OCI-LY1 (cell line): ENCODE data around the gene EMILIN3.

Experiments
- H2AFZ ChIP-seq: fragments of 200-600 bp; sonication (generic), shearing (Covaris generic); 2 replicates; pipeline ENCODE4 v1.6.0; 2014; ENCODE audit warnings: antibody characterized with exemption, mild to moderate bottlenecking, low read length
- H3F3A ChIP-seq: fragments of 200-600 bp; sonication (generic), shearing (Covaris generic); 2 replicates; pipeline ENCODE4 v1.6.0; 2014; ENCODE audit warnings: mild to moderate bottlenecking, antibody characterized with exemption, low read length, moderate library complexity; ENCODE audit not compliant: insufficient read depth
- H3K27ac ChIP-seq: fragments of 200-600 bp; sonication (generic); 2 replicates; pipeline ENCODE4 v1.5.1; 2014; ENCODE audit warnings: low read length, mixed run types, mild to moderate bottlenecking, low read depth; ENCODE audit not compliant: poor library complexity, severe bottlenecking
- H3K27me3 ChIP-seq: fragments of 200-600 bp; sonication (generic); 2 replicates; pipeline ENCODE4 v1.6.0; 2014; ENCODE audit warnings: antibody characterized with exemption, mild to moderate bottlenecking, low read length, moderate library complexity; ENCODE audit not compliant: insufficient read depth
- H3K36me3 ChIP-seq: fragments of 200-600 bp; sonication (generic); 2 replicates; pipeline ENCODE4 v1.6.1; 2014; ENCODE audit warnings: mild to moderate bottlenecking, antibody characterized with exemption, low read length, moderate library complexity, mixed read lengths; ENCODE audit not compliant: insufficient read depth
- H3K4me1 ChIP-seq: fragments of 200-600 bp; sonication (generic); 2 replicates; pipeline ENCODE4 v1.5.1; 2014; ENCODE audit warnings: mild to moderate bottlenecking, low read length, moderate library complexity; ENCODE audit not compliant: insufficient read depth, severe bottlenecking
- H3K4me2 ChIP-seq: fragments of 200-600 bp; sonication (generic), shearing (Covaris generic); 2 replicates; pipeline ENCODE4 v1.6.1; 2014; ENCODE audit warnings: low read length
- H3K4me3 ChIP-seq: fragments of 200-600 bp; sonication (generic); 2 replicates; pipeline ENCODE4 v1.5.1; 2014; ENCODE audit warnings: low read length, low read depth, mild to moderate bottlenecking, mixed read lengths; ENCODE audit not compliant: poor library complexity, severe bottlenecking
- H3K79me2 ChIP-seq: fragments of 200-600 bp; shearing (Covaris generic); 2 replicates; pipeline ENCODE4 v1.6.1; 2016; ENCODE audit warnings: mixed run types, low read length, mixed read lengths; ENCODE audit not compliant: insufficient read depth
- H3K9ac ChIP-seq: fragments of 200-600 bp; sonication (generic), shearing (Covaris generic); 2 replicates; pipeline ENCODE4 v1.6.1; 2014; ENCODE audit warnings: mild to moderate bottlenecking, low read length, mixed read lengths
- H3K9me2 ChIP-seq: fragments of 200-600 bp; sonication (generic), shearing (Covaris generic); 2 replicates; pipeline ENCODE4 v1.6.1; 2014; ENCODE audit warnings: low read depth, mild to moderate bottlenecking, low read length, mixed read lengths
- H3K9me3 ChIP-seq: fragments of 200-600 bp; shearing (Covaris generic); 2 replicates; pipeline ENCODE4 v1.6.1; 2014; ENCODE audit warnings: low read length, mixed read lengths
- H4K20me1 ChIP-seq: fragments of 200-600 bp; sonication (generic), shearing (Covaris generic); 2 replicates; pipeline ENCODE4 v1.6.0; 2016; ENCODE audit warnings: mild to moderate bottlenecking, low read length; ENCODE audit not compliant: insufficient read depth
- EZH2 ChIP-seq: fragments of 200-600 bp; sonication (generic), shearing (Covaris generic); IDR thresholded peaks from 2 replicates; pipeline ENCODE4 v1.8.0; 2017; ENCODE audit warnings: borderline replicate concordance, mixed run types, mild to moderate bottlenecking, antibody characterized with exemption, low read length, moderate library complexity, mixed read lengths
- TF ChIP-seq, protein P1 (sequence below): fragments of 200-600 bp; sonication (generic), shearing (Covaris generic); IDR thresholded peaks from 2 replicates; pipeline ENCODE4 v1.5.1; 2017; ENCODE audit warnings: mild to moderate bottlenecking, antibody characterized with exemption, low read length, moderate library complexity, mixed read lengths

EMILIN3 gene

DNA sequence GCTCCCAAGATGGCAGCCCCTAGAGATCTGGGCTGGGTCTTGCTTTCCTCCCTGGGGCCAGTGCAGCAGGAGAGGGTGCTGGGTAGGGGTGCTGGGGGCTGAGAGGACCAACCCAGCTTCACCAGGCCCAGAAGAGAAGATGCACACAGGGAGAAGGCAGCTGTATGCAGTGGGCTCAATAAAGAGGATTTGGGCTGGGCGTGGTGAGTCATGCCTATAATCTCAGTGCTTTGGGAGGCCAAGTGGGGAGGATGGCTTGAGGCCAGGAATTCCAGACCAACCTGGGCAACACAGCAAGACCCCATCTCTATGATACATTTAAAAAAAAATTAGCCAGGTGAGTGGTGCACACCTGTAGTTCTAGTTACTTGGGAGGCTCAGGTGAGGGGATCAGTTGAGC, 25.7 kb upstream of the EMILIN3 start:
- H3K79me2 ChIP-seq, result no peaks in the 10 kb centered on the region
- TF ChIP-seq, protein P1, sequence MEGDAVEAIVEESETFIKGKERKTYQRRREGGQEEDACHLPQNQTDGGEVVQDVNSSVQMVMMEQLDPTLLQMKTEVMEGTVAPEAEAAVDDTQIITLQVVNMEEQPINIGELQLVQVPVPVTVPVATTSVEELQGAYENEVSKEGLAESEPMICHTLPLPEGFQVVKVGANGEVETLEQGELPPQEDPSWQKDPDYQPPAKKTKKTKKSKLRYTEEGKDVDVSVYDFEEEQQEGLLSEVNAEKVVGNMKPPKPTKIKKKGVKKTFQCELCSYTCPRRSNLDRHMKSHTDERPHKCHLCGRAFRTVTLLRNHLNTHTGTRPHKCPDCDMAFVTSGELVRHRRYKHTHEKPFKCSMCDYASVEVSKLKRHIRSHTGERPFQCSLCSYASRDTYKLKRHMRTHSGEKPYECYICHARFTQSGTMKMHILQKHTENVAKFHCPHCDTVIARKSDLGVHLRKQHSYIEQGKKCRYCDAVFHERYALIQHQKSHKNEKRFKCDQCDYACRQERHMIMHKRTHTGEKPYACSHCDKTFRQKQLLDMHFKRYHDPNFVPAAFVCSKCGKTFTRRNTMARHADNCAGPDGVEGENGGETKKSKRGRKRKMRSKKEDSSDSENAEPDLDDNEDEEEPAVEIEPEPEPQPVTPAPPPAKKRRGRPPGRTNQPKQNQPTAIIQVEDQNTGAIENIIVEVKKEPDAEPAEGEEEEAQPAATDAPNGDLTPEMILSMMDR, result no peak
- TF ChIP-seq EZH2, result no peak
- no peaks in the 10 kb centered on the region for H3K9me3 ChIP-seq
- H3K36me3 ChIP-seq, result no peaks in the 10 kb centered on the region
- H3F3A ChIP-seq, result no peaks in the 10 kb centered on the region
- no peak overlapping the region for H3K4me2 ChIP-seq
- no peaks in the 10 kb centered on the region for H4K20me1 ChIP-seq
- no peaks in the 10 kb centered on the region for H3K9me2 ChIP-seq
- no peaks in the 10 kb centered on the region for H3K4me1 ChIP-seq
- H2AFZ ChIP-seq, result no peak overlapping the region
- no peak overlapping the region for H3K27ac ChIP-seq
- H3K4me3 ChIP-seq, result no peak overlapping the region
- no peak overlapping the region for H3K9ac ChIP-seq
- H3K27me3 ChIP-seq, result no peaks in the 10 kb centered on the region

DNA sequence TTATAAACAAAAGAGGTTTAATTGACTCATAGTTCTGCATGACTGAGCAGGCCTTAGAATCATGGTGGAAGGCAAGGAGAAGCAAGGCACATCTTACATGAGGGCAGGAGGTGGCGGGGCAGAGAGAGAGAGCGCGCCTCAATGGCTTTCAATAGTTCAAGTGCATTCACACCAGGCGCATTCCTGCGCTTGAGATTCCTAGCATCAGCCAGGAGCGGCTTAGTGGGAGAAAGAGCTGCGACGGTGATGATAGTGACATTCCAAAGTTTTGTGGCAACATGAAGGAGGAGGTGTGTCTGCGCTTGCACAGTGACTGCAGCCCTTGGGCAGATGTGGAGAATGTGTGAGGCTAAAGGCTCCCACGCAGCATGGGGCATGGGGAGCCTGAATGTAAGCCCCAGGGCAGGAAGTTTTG, 25.0 kb upstream of the EMILIN3 start:
- Histone ChIP-seq H4K20me1 (no peaks in the 10 kb centered on the region), H3K4me3 (no peak overlapping the region), H3F3A (no peaks in the 10 kb centered on the region), H3K9me2 (no peaks in the 10 kb centered on the region), H3K9ac (no peak overlapping the region), H3K4me2 (no peak overlapping the region), H2AFZ (no peak overlapping the region), H3K4me1 (no peaks in the 10 kb centered on the region), H3K79me2 (no peaks in the 10 kb centered on the region), H3K36me3 (no peaks in the 10 kb centered on the region), H3K27me3 (no peaks in the 10 kb centered on the region), H3K27ac (no peak overlapping the region), H3K9me3 (no peaks in the 10 kb centered on the region)
- TF ChIP-seq, protein P1, result no peak
- TF ChIP-seq EZH2, result no peak

DNA sequence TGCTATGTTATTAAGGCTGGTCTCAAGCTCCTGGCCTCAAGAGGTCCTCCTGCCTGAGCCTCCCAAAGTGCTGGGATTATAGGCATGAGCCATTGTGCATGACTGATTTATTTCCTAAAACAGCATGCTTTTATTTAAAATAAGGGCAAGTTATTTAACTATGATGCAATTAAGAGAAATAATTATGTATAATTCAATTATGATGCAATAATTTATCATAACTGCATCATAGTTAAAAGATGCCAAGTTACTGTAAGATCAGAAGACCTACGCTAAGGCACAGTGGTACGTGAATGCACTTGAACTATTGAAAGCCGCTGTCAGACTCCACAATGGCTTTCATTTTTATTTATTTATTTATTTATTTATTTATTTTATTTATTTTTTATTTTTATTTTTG, 24.3 kb upstream of the EMILIN3 start:
- Histone ChIP-seq H3F3A (no peaks in the 10 kb centered on the region), H3K9me3 (no peaks in the 10 kb centered on the region), H2AFZ (no peak overlapping the region), H3K4me2 (no peak overlapping the region), H3K9me2 (no peaks in the 10 kb centered on the region), H3K79me2 (no peaks in the 10 kb centered on the region), H3K27me3 (no peaks in the 10 kb centered on the region), H3K4me3 (no peak overlapping the region), H3K36me3 (no peaks in the 10 kb centered on the region), H4K20me1 (no peaks in the 10 kb centered on the region), H3K9ac (no peak overlapping the region), H3K27ac (no peak overlapping the region), H3K4me1 (no peaks in the 10 kb centered on the region)
- no peak for TF ChIP-seq EZH2
- TF ChIP-seq, protein P1, result no peak
